HG02884 (cell line): Measurements from ENCODE around the gene GRIA2.
A peak's percentile ranks its signal among the peaks of the same experiment; 100 is the strongest.
"Not testable (repeated sequence)": the region's sequence is repeated elsewhere in the genome, so short reads cannot be mapped to it uniquely, and the experiment has no call there.

ENCODE experiments used
- ATAC-seq: cut with Tn5 transposase; IDR thresholded peaks from one replicate; pipeline ENCODE4 v1.9.1; 2021; ENCODE audit warnings: mild to moderate bottlenecking, moderate library complexity; ENCODE audit not compliant: unreplicated experiment

Gene GRIA2

DNA sequence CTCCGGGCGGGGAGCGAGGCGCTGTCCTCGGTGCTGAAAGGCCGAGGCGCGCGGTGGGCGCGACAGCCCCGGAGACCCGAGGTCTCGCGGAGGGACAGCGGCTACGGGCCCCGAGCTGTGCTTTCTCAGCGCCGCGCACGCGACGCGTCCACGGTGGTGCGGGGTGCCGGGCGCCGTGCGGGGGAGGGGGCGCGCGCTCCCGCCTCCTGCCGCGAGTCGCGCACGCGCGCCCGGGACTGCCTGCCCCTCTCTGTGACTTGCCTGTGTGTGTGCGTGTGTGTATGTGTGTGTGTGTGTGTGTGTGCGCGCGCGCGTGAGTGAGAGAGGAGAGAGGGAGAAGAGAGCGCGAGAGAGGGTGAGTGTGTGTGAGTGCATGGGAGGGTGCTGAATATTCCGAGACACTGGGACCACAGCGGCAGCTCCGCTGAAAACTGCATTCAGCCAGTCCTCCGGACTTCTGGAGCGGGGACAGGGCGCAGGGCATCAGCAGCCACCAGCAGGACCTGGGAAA lies at the start of gene GRIA2:
GRIA2 (plus strand) TSS at position 358 of the 511 bp plus-strand sequence. CDS start 315 bp downstream, outside the sequence.
- no peak for ATAC-seq

DNA sequence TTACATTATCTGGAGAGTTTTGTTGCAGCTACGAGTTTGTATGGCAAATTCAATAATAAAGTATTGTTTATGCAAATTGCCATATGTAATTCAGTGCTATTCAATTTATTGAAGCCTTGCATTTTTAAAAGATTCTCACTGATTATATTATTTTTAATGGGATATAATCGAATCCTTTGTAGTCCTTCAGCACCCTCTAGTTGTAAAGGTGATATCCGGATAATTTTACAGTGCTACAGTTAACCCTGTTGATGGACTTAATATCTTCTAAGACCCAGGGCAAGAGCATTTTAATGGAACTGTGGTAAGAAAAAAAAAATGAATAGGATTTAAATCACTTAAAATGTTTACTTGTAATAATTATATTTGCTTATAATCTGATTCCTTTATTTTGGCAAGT lies 48.5 kb upstream of the GRIA2 start:
- ATAC-seq = no peak

DNA sequence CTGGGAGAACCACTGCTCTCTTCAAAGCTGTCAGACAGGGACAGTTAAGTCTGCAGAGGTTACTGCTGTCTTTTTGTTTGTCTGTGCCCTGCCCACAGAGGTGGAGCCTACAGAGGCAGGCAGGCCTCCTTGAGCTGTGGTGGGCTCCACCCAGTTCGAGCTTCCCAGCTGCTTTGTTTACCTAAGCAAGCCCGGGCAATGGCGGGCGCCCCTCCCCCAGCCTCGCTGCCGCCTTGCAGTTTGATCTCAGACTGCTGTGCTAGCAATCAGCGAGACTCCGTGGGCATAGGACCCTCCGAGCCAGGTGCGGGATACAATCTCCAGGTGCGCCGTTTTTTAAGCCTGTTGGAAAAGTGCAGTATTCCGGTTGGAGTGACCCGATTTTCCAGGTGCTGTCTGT lies 40.3 kb upstream of the GRIA2 start:
- not testable (repeated sequence) for ATAC-seq

DNA sequence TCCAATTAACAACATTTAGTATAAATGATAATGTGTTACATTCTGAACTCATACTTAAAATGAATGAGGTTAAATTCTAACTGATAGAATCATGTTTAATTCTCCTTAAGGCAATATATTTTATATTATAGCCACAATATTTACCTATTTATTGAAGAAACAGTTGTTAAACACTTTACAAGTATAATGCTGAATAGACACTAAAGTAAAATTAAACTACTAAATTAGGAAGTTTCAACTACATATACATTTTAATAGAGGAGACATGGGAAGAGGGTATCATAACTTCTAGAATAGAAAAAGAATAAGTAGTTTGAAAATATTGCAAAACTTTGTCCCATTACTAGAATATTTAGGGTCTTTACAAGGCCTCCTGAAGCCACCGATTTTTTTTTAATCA lies 36.2 kb upstream of the GRIA2 start:
- ATAC-seq = no peak

DNA sequence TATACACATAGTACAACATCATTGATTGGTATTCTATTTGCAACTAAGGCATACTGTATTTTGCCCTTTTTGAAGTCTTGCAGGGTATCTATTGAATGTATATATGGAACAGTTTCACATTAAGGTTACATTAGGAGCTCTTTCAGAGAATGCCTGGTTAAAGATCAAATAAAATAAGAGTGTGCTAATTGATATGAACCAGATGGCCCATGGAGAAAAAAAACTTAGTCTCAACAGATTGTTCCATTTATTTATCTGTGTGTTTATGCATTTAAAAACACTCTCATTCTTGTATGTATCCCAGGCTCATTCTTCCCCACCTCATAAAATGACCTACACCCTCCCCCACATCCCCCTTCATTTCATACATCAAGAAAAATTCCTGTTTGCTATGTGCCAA lies 35.2 kb upstream of the GRIA2 start:
- no peak for ATAC-seq

DNA sequence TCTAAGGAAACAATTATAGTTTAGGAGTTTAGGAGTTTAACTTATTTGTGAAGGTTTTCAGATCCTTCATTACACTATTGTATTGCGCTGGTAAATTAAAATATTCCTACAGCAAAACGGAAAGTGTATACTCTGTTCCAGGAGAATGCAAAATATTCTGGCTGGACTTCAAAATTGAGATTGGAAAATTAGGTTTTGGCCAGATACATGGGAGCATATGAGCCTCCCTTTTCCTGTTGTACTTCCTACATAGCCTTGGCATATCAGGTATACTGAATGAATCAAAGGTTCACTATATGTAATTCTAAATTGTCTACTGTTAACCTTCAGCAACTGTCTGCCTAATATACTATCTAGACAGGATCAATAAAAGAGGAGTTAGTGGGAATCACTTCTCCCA lies 25.2 kb upstream of the GRIA2 start:
- no peak for ATAC-seq

DNA sequence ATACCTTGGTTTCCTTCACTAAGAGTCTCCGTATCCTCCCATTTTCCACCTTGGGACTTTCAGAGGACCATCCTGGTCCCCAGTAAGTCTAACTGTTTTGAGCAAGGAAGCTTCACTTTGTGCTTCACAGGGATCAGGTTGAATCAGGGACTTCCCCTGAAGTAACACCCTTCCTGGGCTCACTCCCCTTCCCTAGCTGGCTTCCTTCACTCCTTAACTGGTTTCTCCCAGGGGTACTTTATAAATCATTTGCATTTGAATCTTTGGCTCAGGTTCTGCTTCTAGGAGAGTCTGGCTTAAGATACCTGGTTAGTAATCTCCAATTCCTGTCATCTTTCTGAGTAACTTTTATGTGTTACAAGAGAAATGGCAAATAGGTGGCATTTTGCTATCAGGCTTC lies 24.5 kb upstream of the GRIA2 start:
- ATAC-seq = no peak

DNA sequence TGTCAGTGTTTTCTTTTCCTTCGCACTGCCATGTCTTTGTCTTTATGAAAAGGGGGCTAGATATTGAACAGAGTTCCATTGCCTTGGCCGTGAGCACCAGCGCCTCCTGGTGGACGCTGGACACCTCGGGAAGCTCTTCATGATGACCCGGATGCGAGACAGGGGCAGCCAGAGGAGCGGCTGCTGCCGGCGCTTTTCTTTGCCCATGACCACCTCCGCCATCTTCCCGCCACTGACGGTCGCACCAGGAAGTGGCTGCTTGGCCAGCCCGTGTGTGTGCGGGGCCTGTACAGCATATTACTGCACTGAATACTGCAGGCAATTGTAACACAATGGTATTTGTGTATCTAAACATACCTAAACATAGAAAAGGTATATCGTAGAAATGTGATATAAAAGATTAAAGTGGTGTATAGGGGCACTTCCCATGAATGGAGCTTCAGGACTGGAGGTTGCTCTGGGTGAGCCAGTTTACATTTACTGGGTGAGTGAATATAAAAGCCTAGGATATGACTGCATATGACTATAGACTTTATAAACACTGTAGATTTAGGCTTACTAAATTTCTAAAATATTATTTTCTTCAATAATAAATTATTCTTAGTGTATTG lies 15.8 kb upstream of the GRIA2 start:
- ATAC-seq = peak; percentile 74

DNA sequence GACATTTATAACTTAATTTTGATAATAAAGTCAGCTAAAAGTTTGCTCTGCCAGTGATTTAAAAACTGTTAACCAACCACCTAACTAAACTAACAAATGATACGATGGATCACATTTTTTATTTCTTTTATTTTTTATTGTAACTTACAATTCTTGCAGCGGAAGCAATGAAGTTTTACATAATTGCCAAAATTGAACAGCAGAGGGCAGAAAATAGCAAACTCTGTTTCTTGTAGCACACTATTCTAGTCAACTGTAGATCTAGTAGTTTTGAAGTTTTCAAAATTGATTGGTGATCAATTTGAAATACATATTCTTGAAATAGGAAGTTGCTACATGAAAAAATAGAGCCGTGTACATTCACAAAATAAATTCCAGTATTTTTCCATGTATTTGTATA lies 2.8 kb upstream of the GRIA2 start:
- ATAC-seq = no peak

DNA sequence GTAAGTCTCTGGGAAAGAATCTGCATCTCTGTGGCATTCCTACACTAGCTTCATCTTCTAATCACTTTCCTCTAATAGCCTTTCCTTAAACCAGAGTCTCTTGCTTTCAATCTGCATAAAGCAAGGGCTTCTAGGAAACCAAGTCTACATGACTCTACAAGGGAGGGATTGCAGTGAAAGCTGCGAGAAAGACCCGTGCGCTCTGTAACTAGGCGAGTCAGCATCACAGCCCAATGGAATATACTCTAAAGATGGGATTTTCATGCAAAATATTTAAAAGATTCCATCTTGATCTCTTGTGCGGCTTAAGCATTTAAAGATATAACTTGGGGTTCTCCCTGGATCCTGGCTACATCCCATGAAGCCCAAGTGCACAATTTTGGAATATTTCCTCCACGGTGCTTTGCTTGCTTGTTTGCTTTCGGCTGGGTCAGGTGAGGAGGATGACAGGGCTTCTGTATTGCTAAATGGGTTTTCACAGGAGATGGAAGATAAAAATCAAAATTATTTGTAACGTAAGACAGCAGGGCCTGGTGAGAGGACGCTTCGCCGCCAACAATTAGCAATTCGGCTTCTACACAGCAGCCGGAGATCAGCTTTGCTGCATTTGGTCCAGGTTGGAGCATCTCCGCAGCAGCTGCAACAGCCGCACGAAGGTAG lies 687 bp upstream of the GRIA2 start:
- ATAC-seq = no peak

DNA sequence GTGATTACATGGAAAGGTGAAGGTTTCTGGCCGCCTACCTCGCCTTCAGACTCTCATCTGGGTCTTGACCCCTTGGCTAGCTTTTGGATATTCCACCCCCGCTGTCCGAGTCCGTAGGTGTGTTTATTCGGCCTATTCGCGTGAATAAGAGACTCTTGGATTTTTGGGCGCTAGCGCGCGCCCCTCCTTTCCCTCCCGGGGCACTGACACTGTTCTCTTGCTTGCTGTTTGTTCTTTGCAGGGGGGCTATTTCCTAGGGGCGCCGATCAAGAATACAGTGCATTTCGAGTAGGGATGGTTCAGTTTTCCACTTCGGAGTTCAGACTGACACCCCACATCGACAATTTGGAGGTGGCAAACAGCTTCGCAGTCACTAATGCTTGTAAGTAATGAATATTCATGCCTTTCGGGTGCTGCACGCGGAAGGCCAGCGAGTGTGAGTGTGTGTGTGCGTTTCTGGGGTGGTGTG lies 932 bp downstream of the GRIA2 start:
- ATAC-seq = no peak

DNA sequence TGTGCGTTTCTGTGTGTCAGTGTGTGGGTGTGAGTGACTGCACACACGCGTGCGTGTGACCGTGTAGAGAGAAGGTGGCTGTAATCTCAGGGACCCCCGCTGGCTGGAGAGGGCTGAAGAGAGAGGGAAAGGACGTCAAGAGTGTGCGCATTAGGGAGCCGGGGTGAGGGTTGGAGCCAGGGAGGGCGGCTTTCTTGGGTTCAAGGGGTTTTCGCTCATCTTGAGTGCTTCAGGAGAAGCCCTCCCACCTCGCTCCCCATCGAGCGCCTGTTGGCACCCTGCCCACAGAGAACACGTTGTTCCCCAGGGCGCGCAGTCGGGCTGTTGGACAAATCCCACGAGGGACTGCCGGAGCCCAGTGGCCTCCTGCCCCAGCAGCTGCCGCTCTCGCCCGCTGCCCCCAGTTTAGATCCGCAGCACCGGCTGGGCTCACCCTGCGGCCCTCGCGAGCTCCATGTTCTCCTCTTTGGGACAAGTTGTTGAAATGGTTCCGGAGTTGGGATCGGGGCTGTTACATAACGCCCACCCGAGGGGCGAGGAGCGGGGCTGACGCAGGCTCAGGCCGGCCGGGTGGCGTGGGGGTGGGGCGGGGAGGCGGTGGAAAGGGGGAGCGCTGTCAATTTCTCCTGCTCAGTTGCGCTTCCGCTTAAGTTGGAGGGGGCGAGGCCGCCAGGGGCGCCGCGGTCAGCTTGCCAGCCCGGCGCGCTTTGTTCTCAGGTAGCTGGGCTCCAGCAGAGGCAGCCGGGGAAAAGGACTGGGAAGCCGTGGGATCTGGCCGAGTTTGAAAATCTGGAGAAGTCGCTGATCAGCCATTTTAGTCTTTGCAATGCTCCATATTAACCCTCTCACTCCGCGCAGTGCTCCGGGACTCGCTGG lies 1.6 kb downstream of the GRIA2 start:
- no peak for ATAC-seq

DNA sequence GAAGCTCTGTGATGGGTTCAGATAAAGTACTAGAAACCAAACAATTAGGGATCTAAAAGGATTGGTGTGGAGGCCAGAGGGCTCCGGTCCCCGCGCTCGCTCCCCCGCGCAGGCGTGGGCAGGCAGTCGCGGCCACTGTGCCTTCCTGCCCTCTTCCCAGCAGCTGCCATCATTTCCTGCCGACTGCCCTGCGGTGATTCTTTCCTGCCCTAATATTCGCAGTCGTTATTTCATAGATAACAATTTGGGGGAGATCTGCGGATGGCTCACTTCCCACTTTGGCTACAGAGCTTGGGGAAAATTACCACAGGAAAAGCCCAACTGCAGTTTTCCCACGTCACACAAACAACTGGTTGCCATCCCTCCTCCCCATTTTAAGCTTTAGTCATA lies 2.2 kb downstream of the GRIA2 start:
- no peak for ATAC-seq

DNA sequence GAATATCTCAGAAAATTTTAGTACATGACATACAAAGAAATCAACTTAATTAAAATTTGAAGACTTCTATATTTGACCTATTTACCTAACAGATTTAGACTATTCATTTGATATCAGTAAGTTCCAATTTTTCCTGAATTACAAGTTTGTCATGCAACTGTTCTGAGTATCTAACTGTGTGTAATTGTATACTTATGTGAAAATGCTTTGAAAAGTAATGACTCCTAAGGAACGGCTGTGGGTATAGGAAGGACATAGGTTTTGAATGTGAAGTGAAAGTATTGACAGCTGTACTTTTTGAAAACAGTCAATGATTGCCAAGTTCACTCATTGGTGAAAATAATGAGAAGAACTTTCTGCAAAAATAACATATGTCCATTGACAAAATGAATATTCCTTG lies 2.9 kb downstream of the GRIA2 start:
- ATAC-seq = no peak

DNA sequence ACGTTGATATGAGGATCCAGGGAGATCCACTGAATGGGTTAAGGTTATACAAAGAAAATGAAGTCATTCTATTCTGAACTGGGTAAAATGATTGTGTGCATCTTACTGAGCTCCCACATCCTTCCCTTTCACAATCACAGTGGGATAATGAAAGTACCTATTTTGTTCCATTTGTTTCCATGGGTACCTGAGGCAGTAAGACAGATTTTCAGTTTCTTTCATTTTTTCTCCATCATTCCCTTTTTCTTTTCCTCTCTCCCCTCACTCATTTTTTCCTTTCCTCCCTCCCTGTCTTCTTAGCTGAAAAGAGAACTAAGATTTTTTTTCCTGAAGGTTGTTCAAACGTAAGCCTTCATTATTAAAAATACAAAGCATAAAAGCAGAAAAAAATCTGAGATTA lies 4.6 kb downstream of the GRIA2 start:
- ATAC-seq = no peak

DNA sequence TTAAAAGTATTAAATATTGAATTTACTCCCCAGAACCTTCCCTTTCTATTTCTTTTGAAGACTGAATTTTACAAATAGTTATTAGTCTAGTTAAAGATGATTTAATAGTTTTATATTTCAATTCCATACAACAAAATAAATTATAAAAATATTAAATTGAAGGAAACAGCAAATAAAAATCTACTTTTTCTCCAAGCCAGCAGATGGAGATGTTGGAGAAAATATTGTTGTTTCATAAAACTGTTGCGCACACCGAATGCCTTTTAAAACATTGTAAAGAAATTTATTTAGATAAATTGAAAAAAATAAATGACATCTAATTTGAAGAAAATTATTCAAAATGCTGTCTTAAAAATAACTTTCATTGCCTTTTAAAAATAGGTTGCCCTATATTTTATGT lies 5.5 kb downstream of the GRIA2 start:
- no peak for ATAC-seq

DNA sequence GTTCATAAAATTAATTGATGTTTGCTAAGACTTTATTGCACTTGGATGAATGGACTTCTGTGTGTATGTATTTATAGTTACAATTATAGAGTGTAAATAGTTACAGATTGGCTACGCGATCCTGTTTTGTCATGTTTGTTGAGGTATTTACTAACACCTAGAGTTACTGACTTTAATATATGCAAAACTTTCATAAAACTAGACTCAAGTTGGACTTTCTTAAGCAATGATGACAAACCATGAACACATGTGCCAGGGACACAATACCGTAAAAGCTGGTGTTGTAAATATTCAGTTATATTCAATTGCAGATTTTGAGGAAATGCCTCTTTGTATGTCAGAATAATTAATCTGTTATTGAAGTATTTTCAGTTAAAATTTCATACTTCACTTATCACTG lies 6.1 kb downstream of the GRIA2 start:
- ATAC-seq = no peak

DNA sequence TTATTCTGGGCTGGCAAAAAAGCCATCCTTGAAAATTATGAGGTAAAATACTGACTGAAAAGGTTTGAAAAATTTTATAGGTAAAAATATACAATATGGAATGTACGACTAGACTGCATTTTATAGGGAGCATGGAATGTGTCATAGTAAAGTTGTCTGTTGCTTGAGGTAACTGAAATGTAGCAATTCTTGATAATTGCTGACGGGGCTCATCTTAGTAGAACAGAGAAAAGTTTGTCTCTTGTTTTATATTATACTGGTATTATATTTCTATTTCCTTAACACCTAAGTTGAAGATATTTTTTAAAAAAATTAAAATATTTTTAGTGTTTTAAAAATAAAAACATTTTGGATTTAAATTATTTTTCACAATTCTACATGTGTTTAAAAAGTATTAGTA lies 11.0 kb downstream of the GRIA2 start:
- no peak for ATAC-seq

DNA sequence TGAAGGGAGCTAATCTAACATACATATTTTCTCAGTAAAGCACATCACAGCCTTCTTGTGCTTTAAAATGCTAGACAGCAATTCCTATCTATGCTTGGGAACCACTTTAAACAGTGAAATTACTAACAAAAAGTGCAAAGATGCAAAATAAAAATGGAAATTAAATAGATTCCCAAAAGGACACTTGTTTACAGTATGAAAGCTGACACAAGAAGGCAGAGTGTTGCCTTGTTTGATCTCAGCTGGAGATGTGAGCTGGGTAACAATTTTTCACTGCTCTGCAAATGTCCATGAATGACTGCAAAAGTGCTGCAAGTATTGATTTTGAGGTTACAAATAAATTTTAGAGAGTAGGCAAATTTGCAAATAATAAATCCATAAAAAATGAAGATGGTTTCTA lies 22.3 kb downstream of the GRIA2 start:
- no peak for ATAC-seq

DNA sequence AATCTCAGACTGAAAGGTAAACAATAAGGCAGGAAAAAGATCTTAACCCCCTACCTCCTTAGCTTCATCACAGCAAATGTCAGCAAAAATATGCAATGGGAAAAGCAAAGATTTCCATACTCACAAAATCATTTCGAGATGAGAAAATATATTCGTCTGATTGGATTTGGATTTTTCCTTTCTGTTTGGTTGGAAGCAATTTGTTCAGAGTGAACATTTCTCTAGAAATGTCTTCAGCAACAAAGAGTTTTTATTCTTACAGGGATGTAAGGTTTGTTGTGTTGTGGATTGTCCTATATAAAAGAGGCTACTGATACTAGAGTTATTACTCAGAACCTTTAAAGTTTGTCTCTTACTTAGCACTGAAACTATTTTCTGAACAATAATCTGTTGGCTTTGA lies 23.8 kb downstream of the GRIA2 start:
- ATAC-seq = no peak

DNA sequence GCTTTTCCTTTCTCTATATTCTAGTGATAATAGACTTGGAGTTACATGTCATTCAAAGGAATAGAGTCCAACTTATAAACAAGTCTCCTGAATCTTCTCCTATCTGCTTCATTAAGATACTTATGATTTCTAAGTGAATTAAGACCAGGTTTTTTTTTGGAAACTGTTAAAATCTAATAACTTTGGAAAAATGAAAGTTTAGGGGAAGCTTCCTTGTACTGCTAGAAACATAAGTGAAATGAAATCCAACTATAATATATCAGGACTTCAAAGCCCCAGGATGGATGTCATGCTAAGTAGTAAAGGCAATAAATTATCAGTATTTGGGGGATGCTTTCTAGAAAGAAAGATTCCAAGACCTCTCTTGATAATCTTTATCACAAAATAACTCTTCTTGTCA lies 24.8 kb downstream of the GRIA2 start:
- ATAC-seq = no peak

DNA sequence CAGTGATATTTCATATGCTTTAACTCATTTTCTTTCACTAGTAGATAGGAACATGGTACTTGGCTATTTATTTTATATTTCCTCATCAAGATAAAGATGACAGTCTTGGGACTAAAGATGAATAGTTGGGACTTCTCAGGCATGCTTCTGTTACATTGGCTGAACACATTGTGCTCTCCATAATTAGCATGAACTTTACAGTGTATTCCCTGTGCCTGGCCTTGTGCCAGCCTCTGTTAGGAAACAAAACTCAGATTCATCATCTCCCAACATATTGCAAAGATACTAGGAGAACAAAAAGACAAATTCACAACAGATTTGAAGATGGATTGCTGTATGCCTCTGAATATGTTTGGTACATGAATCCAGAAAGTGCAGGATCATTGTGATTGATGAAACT lies 26.4 kb downstream of the GRIA2 start:
- no peak for ATAC-seq
